Measurements from ENCODE around the gene PPP2R2D. TPM values are rescaled to one million over a fixed set of nuclear protein-coding genes. Genes with fewer than 3 reads are reported as not detected.

Gene PPP2R2D
- total RNA-seq, 1 donor from 2014 or later: 36.9 TPM

- H3K4me3 Mint-ChIP-seq (ENCODE audit: unreplicated experiment): no peak overlapping the region
- H3K4me1 Mint-ChIP-seq (ENCODE audit: unreplicated experiment): peaks cover 24% of the 10 kb centered on the region
- H3K9me3 Mint-ChIP-seq (ENCODE audit: unreplicated experiment): no peaks in the 10 kb centered on the region
- peaks cover 6% of the 10 kb centered on the region for H3K27me3 Mint-ChIP-seq (ENCODE audit: unreplicated experiment)
- no peak overlapping the region for H3K27ac Mint-ChIP-seq (ENCODE audit: unreplicated experiment)
- peaks cover 10% of the 10 kb centered on the region for H3K36me3 Mint-ChIP-seq (ENCODE audit: low read depth, unreplicated experiment)
- TF ChIP-seq CTCF (IDR thresholded peaks at IDR 0.05; ENCODE audit: unreplicated experiment): no peak
- DNase-seq (ENCODE audit: low spot score): no peak
Observed at GRCh38 chr10:131902691-131903090, 1.9 kb downstream of the PPP2R2D start.

- no peak for DNase-seq (ENCODE audit: low spot score)
- Mint-ChIP-seq H3K9me3 (ENCODE audit: unreplicated experiment) (no peaks in the 10 kb centered on the region), H3K27me3 (ENCODE audit: unreplicated experiment) (peaks cover 6% of the 10 kb centered on the region), H3K36me3 (ENCODE audit: low read depth, unreplicated experiment) (peaks cover 18% of the 10 kb centered on the region), H3K4me1 (ENCODE audit: unreplicated experiment) (peaks cover 31% of the 10 kb centered on the region), H3K4me3 (ENCODE audit: unreplicated experiment) (no peak overlapping the region), H3K27ac (ENCODE audit: unreplicated experiment) (no peak overlapping the region)
- no peak for TF ChIP-seq CTCF (IDR thresholded peaks at IDR 0.05; ENCODE audit: unreplicated experiment)
Observed at GRCh38 chr10:131905267-131905571, 4.4 kb downstream of the PPP2R2D start.

DNA sequence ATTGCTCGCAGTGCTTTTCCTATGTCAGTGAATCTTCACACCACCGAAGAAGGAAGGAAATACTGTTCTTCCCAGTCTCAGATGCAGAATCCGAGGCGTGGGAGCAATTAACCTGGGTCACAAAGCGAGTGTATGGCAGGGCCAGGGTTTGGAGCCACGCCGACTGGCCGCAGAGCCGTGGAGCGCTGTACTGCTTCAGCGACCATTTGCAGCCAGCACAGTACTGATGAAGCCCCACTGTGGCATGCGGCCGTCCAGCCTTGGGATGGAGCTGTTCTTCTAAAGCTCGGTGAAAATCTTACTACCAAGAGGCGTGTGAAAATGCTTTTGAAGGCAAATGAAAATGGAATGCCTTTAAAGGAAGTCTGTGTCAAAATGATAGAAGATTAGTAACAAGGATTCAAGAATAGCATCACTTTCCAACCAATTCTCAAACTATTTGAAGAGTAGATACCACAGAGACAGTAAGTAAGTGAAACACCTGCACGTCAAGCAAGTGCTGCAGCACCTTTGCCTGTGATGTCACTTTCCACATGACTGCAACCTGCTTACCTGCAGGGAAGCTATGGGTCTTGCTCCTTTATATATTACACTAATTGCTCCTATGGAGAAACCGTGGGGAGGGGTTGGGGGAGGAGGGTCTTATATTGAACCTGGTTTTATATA lies 4.9 kb downstream of the PPP2R2D start:
- peaks cover 6% of the 10 kb centered on the region for H3K27me3 Mint-ChIP-seq (ENCODE audit: unreplicated experiment)
- no peak overlapping the region for H3K27ac Mint-ChIP-seq (ENCODE audit: unreplicated experiment)
- H3K4me3 Mint-ChIP-seq (ENCODE audit: unreplicated experiment): no peak overlapping the region
- peaks cover 18% of the 10 kb centered on the region for H3K36me3 Mint-ChIP-seq (ENCODE audit: low read depth, unreplicated experiment)
- no peaks in the 10 kb centered on the region for H3K9me3 Mint-ChIP-seq (ENCODE audit: unreplicated experiment)
- TF ChIP-seq CTCF (IDR thresholded peaks at IDR 0.05; ENCODE audit: unreplicated experiment): no peak
- H3K4me1 Mint-ChIP-seq (ENCODE audit: unreplicated experiment): peaks cover 31% of the 10 kb centered on the region
- no peak for DNase-seq (ENCODE audit: low spot score)

DNA sequence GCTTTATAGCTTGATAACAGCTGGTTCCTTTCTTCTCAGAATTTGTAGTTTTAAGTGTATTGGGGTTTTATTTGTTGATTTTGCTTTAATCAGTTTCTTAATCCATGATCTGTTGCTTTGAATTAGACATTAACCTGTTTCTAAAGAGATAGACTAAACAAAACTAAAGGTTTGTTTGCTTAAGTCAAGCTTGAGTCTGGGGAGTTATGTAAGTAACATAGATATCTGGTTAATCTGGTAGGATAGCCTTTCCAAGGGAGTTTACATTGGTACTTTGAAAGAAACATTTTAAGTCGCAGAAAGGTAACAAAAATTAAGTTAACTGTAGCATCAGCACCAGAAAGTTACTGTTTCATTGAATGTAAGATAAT lies 5.4 kb downstream of the PPP2R2D start:
- H3K4me3 Mint-ChIP-seq (ENCODE audit: unreplicated experiment): no peak overlapping the region
- DNase-seq (ENCODE audit: low spot score): no peak
- peaks cover 31% of the 10 kb centered on the region for H3K4me1 Mint-ChIP-seq (ENCODE audit: unreplicated experiment)
- H3K9me3 Mint-ChIP-seq (ENCODE audit: unreplicated experiment): no peaks in the 10 kb centered on the region
- H3K27me3 Mint-ChIP-seq (ENCODE audit: unreplicated experiment): peaks cover 6% of the 10 kb centered on the region
- no peak overlapping the region for H3K27ac Mint-ChIP-seq (ENCODE audit: unreplicated experiment)
- TF ChIP-seq CTCF (IDR thresholded peaks at IDR 0.05; ENCODE audit: unreplicated experiment): no peak
- H3K36me3 Mint-ChIP-seq (ENCODE audit: low read depth, unreplicated experiment): peaks cover 18% of the 10 kb centered on the region

- Mint-ChIP-seq H3K36me3 (ENCODE audit: low read depth, unreplicated experiment) (peaks cover 17% of the 10 kb centered on the region), H3K27ac (ENCODE audit: unreplicated experiment) (no peak overlapping the region), H3K4me1 (ENCODE audit: unreplicated experiment) (peaks cover 23% of the 10 kb centered on the region), H3K27me3 (ENCODE audit: unreplicated experiment) (peaks cover 6% of the 10 kb centered on the region), H3K9me3 (ENCODE audit: unreplicated experiment) (no peaks in the 10 kb centered on the region), H3K4me3 (ENCODE audit: unreplicated experiment) (no peak overlapping the region)
- TF ChIP-seq CTCF (IDR thresholded peaks at IDR 0.05; ENCODE audit: unreplicated experiment): no peak
- no peak for DNase-seq (ENCODE audit: low spot score)
Observed at GRCh38 chr10:131907679-131908078, 6.9 kb downstream of the PPP2R2D start.

Data from endothelial cell (in vitro differentiated cells).